HG03439 (cell line): Measurements from ENCODE around the gene GUCY2D.
"Not testable (repeated sequence)": the region's sequence is repeated elsewhere in the genome, so short reads cannot be mapped to it uniquely, and the experiment has no call there.

Experiments used
- ATAC-seq: cut with Tn5 transposase; IDR thresholded peaks from one replicate; pipeline ENCODE4 v1.9.1; 2021; ENCODE audit warnings: mild to moderate bottlenecking, moderate library complexity; ENCODE audit not compliant: unreplicated experiment

Gene GUCY2D

GRCh38 chr17:8041979-8042378, 39.6 kb downstream of the GUCY2D start:
- ATAC-seq = no peak

- ATAC-seq = no peak
Observed at GRCh38 chr17:8044819-8045810, 42.7 kb downstream of the GUCY2D start.

DNA sequence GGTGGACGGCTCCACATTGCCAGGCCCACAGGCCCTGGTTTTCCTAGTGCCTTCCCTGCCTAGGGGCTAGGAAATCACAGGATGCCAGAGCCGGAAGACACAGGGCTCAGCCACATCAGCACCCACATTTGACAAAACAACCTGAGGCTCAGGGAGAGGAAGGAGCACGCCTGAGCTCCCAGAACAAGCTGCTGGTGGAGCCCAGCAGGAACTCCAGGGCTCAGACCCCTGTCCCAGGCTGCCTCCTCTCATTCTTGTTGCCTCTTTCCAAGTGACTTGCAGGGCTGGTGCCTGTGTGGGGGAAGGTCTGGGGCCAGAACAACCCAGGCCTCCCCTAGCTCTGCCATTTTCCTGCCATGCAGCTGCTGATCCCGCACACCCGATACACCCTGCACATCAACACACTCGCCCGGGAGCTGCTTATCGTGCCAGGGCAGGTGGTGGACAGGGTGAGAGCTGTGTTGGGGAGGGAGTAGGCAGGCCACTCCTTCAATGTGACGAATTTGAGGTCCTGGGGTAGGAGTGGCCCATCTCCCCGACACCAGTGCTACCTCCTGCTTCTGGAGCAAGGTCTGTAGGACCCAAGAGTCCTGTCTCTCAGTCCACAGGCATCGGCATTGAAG, 44.0 kb downstream of the GUCY2D start:
- ATAC-seq = no peak

DNA sequence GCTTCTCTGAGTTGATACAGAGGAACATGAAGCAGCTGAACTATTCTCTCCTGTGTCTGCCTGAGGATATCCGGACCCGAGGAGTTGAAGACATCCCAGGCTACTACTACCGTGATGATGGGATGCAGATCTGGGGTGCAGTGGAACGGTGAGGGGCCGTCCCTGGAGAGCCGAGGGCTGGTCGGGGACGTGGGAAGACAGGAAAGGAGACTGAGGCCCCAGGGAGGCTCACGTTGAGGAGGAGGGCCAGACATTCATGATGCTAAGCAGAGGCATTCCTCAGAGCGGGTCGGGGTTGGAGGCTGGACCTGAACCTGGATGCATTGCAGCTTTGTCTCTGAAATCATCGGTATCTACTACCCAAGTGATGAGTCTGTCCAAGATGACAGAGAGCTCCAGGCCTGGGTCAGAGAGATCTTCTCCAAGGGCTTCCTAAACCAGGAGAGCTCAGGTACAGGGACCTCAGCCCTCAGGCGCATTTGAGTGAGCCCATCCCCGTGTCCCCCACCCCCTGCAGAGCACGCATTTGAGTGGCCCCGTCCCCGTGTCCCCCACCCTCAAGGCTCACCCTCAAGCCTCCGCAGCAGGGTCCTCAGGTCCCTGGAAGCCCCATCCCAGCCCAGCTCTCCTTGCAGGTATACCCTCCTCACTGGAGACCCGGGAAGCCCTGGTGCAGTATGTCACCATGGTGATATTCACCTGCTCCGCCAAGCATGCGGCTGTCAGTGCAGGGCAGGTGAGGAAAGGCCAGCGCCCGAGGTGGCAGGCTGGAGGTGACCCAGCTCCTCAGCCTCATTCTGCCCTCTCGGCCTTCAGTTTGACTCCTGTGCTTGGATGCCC, 44.7 kb downstream of the GUCY2D start:
- no peak for ATAC-seq

- no peak for ATAC-seq
Observed at GRCh38 chr17:8047769-8048110, 45.3 kb downstream of the GUCY2D start.

GRCh38 chr17:8048236-8048635, 45.8 kb downstream of the GUCY2D start:
- ATAC-seq = no peak

DNA sequence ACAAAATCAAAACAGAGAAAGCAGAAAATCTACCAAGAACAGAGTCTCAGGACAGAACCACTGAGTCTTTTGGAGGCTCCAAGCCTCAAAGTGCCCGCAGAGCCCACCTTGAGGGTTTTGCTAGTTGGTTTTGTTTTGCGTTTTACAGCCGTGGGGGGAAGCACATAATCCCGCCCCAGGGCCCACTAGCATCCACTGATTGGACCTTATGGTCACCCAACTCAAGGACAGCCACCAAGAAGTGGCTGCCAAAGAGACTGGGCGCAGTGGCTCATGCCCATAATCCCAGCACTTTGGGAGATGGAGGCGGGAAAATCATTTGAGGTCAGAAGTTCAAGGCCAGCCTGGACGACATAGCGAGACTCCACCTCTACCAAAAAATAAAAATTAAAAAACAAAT, 46.3 kb downstream of the GUCY2D start:
- no peak for ATAC-seq

DNA sequence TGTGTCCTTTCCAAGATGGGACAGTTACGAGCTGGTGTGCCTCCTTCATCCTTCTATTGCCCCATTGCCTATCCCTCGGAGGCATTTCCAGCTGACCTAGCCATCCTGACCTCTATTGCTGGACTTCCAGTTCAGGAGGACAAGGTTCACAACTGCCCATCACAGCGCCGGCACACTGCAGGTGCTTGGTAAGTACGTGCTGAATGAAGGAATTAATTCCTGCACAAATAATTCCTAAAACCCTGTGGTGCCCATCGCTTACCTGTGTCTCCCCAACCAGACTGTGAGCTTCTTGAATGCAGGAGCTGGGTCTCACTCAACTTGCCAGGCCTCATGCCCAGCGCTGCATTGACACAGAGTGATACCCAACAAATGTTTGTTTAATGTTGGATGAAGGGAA, 49.4 kb downstream of the GUCY2D start:
- no peak for ATAC-seq

DNA sequence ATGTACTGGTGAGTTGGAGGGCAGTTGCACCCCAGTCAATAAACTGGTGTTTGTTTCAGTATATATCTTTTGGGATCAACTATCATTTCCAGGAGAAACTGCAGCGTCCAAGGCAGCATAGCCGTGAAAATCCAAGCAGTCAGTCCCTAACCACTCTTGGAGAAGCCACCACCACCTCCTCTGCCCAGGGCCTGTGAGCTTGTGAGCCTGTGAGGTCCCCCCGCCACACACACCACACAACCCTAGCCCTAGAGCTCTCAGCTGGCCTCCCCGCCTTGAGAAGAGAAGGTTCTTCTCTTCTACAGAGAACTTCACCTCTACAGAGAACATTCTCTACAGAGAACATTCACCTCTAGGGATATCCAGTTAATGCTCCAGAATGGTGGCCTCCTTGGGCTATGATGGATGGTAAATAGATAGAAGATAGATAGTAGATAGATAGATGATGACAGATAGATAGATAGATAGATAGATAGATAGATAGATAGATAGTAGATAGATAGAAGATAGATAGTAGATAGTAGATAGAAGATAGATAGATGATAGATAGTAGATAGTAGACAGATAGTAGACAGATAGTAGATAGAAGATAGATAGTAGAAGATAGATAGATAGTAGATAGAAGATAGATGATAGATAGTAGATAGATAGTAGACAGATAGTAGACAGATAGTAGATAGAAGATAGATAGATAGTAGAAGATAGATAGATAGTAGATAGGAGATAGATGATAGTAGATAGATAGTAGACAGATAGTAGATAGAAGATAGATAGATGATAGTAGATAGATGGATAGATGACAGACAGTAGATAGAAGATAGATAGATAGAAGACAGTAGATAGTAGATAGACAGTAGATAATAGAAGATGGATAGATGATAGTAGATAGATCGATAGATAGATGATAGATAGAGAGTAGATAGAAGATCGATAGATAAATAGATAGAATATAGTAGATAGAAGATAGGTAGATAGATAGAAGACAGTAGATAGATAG, 50.1 kb downstream of the GUCY2D start:
- ATAC-seq = no peak

DNA sequence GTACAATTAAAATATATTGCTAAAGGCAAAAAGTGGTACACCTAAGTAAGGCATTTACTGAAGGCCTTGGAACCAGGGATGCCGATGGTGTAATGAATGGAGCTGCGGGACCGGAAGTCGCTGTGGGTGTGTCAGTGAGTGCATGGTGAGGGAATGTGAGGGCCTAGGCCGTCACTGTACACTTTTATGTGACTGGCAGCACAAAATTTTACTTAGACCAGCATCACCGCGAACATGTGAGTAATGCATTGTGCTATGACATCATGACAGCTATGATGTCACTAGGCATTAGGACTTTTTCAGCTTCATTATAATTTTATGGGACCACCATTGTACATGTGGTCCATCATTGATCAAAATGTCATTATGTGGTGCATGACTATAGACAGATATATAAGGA, 51.2 kb downstream of the GUCY2D start:
- ATAC-seq = no peak

DNA sequence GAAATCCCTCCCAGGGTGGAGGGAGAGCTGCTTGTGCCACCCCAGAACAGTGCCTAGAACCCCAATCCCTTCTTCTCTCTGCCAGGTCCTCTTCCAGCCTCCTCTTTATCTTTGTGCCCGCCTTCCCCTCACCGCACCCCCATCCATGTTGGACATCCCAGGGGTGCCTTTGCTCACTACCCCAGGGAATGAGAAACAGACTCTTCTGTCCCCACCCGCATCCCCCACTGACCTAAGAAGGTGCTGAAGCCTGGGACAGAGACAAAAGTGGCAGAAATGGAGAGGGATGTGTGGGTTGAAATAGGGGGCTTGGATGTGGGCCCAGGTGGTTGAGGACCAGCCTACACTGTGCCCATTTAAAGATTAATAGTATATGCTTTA, 53.4 kb downstream of the GUCY2D start:
- ATAC-seq = no peak

DNA sequence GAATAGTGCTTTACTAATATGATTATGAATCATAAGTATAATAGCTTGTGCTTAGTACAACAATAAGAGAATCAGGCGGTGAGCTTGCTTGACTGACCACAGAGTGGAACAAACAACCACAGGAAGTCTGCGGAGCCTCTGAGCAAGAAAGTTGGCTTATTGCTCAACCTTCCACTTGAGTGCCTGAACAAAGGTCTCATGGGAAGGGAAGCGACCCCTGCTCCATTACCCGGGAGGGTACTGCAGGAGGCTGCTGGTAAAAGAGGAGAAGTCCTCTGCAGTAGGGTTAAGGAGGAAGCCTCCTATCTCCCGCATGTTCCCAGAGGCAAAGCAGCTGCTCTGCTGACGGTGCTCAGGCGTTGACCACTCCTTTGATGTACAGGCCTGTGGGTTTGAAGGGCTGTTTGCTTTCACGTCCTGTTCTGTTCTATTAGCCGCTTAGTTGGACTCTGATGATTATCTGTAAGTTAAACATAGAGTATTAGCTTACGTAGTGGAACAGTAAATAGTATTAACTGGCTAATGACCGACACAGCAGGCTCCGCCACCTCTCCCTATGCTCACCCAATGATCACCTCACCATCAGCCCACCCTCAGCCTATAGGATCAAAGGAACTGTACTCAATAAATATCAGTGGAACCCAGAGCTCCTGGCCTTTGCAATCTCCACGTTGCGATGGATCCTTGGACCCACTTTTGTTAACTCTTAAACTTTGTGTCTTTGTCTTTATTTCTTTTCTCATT, 54.0 kb downstream of the GUCY2D start:
- ATAC-seq = no peak

DNA sequence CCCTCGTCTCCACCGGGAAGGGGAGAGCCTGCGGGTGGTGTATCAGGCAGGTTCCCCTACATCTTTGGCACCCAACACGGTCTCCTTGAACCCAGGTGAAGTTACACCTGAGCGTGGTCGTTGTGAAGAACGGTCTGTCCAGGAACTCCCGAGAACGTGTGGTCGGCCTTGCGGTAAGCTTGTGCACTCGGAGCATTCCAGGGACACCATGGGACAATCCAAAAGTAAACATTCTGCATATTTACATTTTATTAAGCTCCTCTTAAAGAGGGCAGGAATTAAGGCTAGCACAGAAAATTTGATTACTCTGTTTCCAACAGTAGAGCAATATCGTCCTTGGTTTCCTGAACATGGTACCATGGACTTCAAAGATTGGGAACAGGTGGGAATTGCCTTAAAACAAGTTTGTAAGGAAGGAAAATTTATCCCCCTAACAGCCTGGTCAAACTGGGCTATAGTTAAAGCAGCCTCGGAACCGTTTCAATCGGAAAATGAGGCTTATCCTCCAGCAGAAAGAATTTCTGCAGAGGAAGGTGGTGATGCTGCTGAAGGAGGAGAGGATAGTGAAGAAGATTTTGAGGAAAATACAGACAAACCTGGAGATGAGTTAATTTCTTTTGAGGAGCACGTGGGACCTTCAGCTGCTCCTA, 54.7 kb downstream of the GUCY2D start:
- no peak for ATAC-seq

GRCh38 chr17:8057691-8058114, 55.3 kb downstream of the GUCY2D start:
- no peak for ATAC-seq

DNA sequence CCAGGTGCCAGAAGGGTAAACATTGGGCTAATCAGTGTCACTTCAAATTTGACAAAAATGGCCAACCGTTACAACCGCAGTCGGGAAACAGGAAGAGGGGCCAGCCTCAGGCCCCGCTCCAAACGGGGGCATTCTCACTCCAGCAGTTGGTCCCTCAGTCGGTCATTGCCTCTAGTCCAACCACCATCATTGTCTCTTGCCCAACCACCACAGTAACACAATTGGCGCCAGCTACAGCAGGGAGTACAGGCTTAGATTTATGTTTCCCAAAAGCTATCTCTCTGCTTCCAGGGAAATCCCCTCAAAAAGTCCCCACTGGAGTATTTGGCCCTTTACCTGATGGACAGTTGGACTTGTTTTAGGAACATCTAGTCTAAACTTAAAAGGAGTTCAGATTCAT, 56.7 kb downstream of the GUCY2D start:
- ATAC-seq = no peak

DNA sequence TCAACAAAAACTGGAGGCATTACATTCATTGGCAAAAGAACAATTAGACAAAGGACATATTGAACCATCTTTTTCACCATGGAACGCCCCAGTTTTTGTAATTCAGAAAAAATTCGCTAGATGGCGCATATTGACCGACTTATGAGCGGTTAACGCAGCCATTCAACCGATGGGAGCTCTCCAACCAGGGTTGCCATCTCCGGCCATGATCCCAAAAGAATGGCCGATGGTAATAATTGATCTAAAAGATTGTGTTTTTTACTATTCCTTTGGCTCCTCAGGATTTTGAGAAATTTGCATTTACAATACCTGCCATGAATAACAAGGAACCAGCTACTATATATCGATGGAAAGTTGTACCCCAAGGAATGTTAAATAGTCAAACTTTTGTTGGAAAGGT, 57.9 kb downstream of the GUCY2D start:
- ATAC-seq = no peak

GRCh38 chr17:8061851-8062250, 59.4 kb downstream of the GUCY2D start:
- ATAC-seq = not testable (repeated sequence)

DNA sequence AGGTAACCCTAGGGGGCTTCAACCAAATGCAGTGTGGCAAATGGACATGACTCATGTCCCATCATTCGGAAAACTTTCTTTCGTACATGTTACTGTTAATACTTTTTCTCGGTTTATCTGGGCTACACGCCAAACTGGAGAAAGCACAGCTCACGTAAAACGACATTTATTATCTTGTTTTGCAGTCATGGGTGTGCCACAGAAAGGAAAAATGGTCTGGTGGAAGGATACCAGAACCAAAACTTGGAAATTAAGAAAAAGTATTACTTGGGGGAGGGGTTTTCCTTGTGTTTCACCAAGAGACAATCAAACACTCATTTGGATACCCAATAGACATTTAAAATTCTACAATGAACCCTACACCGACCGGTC, 60.0 kb downstream of the GUCY2D start:
- ATAC-seq = no peak

DNA sequence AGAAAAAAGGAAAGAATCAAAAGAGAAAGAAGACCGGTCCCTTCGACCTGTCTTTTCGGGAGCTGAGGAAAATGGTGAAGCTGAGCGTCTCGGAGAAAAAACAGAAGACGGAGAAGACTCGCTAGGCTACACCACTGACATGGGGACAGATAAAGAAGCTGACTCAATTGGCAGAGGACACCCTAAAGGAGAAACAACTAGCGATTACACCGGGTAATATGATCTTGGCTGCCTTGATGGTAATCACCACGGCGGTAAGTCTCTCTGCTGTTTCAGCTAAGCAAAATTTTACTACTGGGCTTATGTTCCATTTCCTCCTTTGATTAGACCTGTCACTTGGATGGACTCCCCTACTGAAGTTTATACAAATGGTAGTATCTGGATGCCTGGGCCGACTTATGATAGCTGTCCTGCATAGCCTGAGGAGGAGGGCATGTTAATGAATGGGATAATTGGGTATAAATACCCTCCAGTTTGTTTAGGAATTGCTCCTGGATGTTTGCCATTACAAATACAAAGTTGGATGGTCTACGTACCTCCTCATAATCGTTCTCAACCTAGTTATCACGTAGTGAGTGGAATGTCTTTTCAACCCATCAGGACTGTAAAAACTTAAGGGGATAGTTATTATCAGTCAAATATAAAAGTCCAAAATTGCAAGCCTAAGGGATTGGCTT, 60.5 kb downstream of the GUCY2D start:
- ATAC-seq = no peak
